Spleen (tissue), 7 donors: ENCODE data around the gene TRABD2B.

ENCODE experiments used
- CTCF ChIP-seq, 11 experiments: fragments of 200-600 bp in 7 of 11; fragments of 450-650 bp in 4 of 11; sonication (generic) in 4 of 11; IDR thresholded peaks in 8 of 11; conservative IDR thresholded peaks in 3 of 11; 1 replicate in 7 of 11; 2 replicates in 4 of 11; pipeline versions ENCODE4 v1.4.0 to v1.8.0; 2016 to 2021; ENCODE audit warnings: antibody characterized with exemption in 11 of 11, inconsistent platforms in 4 of 11, mild to moderate bottlenecking in 1 of 11
- POLR2A ChIP-seq, 3 donors: fragments of 450-650 bp; IDR thresholded peaks; one replicate each; pipeline ENCODE4 v1.5.1; 2017; ENCODE audit warnings: antibody characterized with exemption in 3 of 3, mild to moderate bottlenecking in 1 of 3
- POLR2AphosphoS5 ChIP-seq, 3 donors: sonication (generic); formaldehyde crosslinking; IDR thresholded peaks; one replicate each; pipeline ENCODE4 v1.5.1; 2017; ENCODE audit warnings: antibody characterized with exemption in 3 of 3
- donor health status: DM: no; HTN: no; CAD: no; lungs with moderate emphysema.
- donor health status: DM: no; HTN: no; CAD: no.
- donor health status: DM: no; HTN: no; CAD: no.

GRCh38 chr1:47778280-47778679 is 218.9 kb downstream of the TRABD2B start:
- TF ChIP-seq CTCF (IDR thresholded peaks at IDR 0.05 in 8 of 11, conservative IDR thresholded peaks at IDR 0.05 in 3 of 11) = no peak
- TF ChIP-seq POLR2A (IDR thresholded peaks at IDR 0.05) = no peak
- TF ChIP-seq POLR2AphosphoS5 (IDR thresholded peaks at IDR 0.05) = no peak
